ENCODE measurements around the gene NMNAT3.

GRCh38 chr3:139664958-139665357 is 12.8 kb downstream of the NMNAT3 start:
- no peak for TF ChIP-seq CTCF (conservative IDR thresholded peaks at IDR 0.05; ENCODE audit: low read length)
- no peak for TF ChIP-seq EZH2phosphoT487 (IDR thresholded peaks at IDR 0.05; ENCODE audit: borderline replicate concordance)

Measured in Loucy (cell line).